ENCODE results near the gene ADPGK. TPM values are rescaled to one million over a fixed set of nuclear protein-coding genes. Genes with fewer than 3 reads are reported as not detected.

Gene ADPGK
- total and polyA plus RNA-seq, 2 donors (not counting 1 experiment from before 2014, with no cell fraction given) = 128 to 174 TPM

GRCh38 chr15:72781631-72782030 lies 1.9 kb downstream of the ADPGK start:
- 100% methylated on average over 3 of the region's 6 CpGs for WGBS (ENCODE audit: insufficient coverage)

More at GRCh38 chr15:72781631-72782030, 1.9 kb downstream of the ADPGK start:
- peaks cover 54% of the 10 kb centered on the region for H3K4me1 Mint-ChIP-seq
- Histone ChIP-seq H2AFZ (ENCODE audit: insufficient read depth, low read depth, low read length, poor library complexity, severe bottlenecking) (no peak overlapping the region), H3K4me2 (replicated peaks; ENCODE audit: low read depth, low read length, poor library complexity, severe bottlenecking) (peak overlapping the region; percentile 79), H3K27me3 (replicated peaks in 1 of 4; ENCODE audit: control extremely low read depth in 1 of 4, control insufficient read depth in 3 of 4, insufficient read depth in 4 of 4, low read length in 3 of 4) (no peaks in the 10 kb centered on the region), H4K20me1 (ENCODE audit: control insufficient read depth, insufficient read depth, low read length, poor library complexity, severe bottlenecking) (peaks cover 54% of the 10 kb centered on the region), H3K9me3 (ENCODE audit: control extremely low read depth in 1 of 3, control insufficient read depth in 2 of 3, insufficient read depth in 1 of 3, low read length in 2 of 3) (no peaks in the 10 kb centered on the region), H3K4me3 (ENCODE audit: control extremely low read depth in 1 of 5, extremely low read depth in 1 of 5, insufficient read depth in 1 of 5, low read depth in 2 of 5, low read length in 4 of 5) (no peak overlapping the region), H3K36me3 (replicated peaks in 1 of 2; ENCODE audit: control extremely low read depth in 1 of 2, control insufficient read depth in 1 of 2, extremely low read depth in 1 of 2, insufficient read depth in 2 of 2, low read length in 1 of 2) (peaks cover 6 to 32% of the 10 kb centered on the region in 2 experiments), H3K79me2 (ENCODE audit: control insufficient read depth, insufficient read depth, low read length) (peaks cover 67% of the 10 kb centered on the region), H3K9ac (ENCODE audit: low read length) (peak overlapping the region; percentile 99), H3K27ac (ENCODE audit: low read length in 2 of 2) (peak overlapping the region in 1 of 2 donors; percentile 98), H3K4me1 (ENCODE audit: control insufficient read depth in 2 of 2, insufficient read depth in 2 of 2, low read length in 2 of 2) (peaks cover 33 to 37% of the 10 kb centered on the region in 2 donors)
- intact Hi-C loops (cut with micrococcal nuclease) = loop anchor here (2.0 to 5.0 kb wide), 4 partner anchors 15 to 554 kb away; partner anchors contain the start of genes ARIH1 and PARP6
- H3K4me3 Mint-ChIP-seq = peak overlapping the region; percentile 67
- H3K9me3 Mint-ChIP-seq (ENCODE audit: insufficient read depth) = no peaks in the 10 kb centered on the region
- no peak for DNase-seq
- ChIA-PET CTCF (interaction anchor here (1.9 kb wide), 1 partner anchor 9 kb away, joined by 5 read pairs; no protein-coding TSS in a partner anchor), POLR2A (no interaction called here)
- H3K27me3 Mint-ChIP-seq = no peaks in the 10 kb centered on the region
- TF ChIP-seq CTCF (IDR thresholded peaks at IDR 0.05) = no peak
- no peak for TF ChIP-seq EZH2 (IDR thresholded peaks at IDR 0.05; ENCODE audit: borderline replicate concordance, insufficient read depth, low read depth, low read length, poor library complexity, severe bottlenecking)
- no peak for ATAC-seq (ENCODE audit: low read depth)
- H3K27ac Mint-ChIP-seq = peak overlapping the region; percentile 12
